H1 (cell line): ENCODE data around the gene ATP5MC3. TPM values are rescaled to one million over a fixed set of nuclear protein-coding genes. Genes with fewer than 3 reads are reported as not detected.

Source experiments
- JUND ChIP-seq: IDR thresholded peaks from 2 replicates; pipeline ENCODE4 v1.6.1; 2011; ENCODE audit warnings: mild to moderate bottlenecking, improper control_type of control experiment, low read length
- SAP30 ChIP-seq: fragments of 300-600 bp; sonication (generic); IDR thresholded peaks from 2 replicates; pipeline ENCODE4 v1.7.1; 2012; ENCODE audit warnings: low read length, moderate library complexity, mild to moderate bottlenecking, inconsistent platforms; ENCODE audit not compliant: insufficient read depth, insufficient replicate concordance
- SIRT6 ChIP-seq: IDR thresholded peaks from one replicate; pipeline ENCODE4 v1.7.1; 2012; ENCODE audit warnings: low read length, inconsistent platforms
- polyA plus RNA-seq, 7 experiments: library from polyadenylated mRNA; depleted of rRNA in 3 of 7; stranded (reverse) in 5 of 7; unstranded in 2 of 7; fragments of >200 nt in 5 of 7; fragments of 200-250 nt in 2 of 7; gene quantifications; 1 replicate in 5 of 7; 2 replicates in 1 of 7; 4 replicates in 1 of 7; pipeline versions ENCODE4 v1.2.1 to v1.2.3, GENCODE V29; 2011 to 2013; ENCODE audit warnings: missing spikeins in 2 of 7, mixed read lengths in 2 of 7
- total RNA-seq: library from RNA; stranded (reverse); fragmentation: NEBNext Ultra II Directional; extraction: Animal tissue kit (Norgen Biotek cat#: 25700); gene quantifications from 2 replicates; pipeline ENCODE4 v1.2.1, GENCODE V29; 2021

The ATP5MC3 gene
- total and polyA plus RNA-seq, 2 of the 8 experiments (the other 6 are each of a cell fraction or from before 2014, with no cell fraction given): 320 to 856 TPM

DNA sequence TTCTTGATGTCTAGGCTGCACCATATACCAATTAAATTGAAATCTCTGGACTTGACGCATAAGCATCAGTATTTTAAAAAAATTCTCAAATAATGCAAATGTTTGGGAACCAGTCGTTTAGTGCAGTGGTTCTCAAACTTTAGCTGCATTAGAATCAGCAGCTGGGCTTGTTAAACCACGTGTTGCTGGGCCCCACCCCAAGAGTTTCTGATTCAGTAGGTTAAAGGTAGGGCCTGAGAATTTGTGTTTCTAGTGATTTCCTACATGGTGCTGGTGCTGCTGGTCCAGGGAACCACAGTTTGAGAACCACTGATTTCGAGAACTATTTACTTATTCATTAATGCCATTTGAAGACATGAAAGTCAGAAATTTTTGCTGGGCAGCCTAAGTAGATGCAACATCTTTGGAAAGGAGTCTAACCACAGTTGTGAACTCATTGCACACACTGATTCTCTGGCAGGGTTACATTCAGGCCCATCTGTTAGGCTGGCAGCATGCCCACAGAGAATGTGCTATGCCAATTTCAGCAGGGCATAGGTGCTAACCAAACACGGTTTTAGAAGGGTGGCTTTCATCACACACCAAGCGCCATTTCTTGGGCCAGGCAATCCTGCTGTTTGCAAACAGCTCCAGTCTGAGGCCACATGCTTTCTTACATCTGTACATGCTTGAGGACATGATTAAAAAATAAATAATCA is 26.4 kb upstream of the ATP5MC3 start (continued):
- no peak for TF ChIP-seq JUND
- TF ChIP-seq SIRT6: no peak
- TF ChIP-seq SAP30: no peak
